ENCODE data around the gene GABBR2. TPM values are rescaled to one million over a fixed set of nuclear protein-coding genes. Genes with fewer than 3 reads are reported as not detected.
A peak's percentile ranks its signal among the peaks of the same experiment; 100 is the strongest.

GABBR2 gene
- total and polyA plus RNA-seq, 12 donors: under 0.01 to 1.3 (median 0.45) TPM

DNA sequence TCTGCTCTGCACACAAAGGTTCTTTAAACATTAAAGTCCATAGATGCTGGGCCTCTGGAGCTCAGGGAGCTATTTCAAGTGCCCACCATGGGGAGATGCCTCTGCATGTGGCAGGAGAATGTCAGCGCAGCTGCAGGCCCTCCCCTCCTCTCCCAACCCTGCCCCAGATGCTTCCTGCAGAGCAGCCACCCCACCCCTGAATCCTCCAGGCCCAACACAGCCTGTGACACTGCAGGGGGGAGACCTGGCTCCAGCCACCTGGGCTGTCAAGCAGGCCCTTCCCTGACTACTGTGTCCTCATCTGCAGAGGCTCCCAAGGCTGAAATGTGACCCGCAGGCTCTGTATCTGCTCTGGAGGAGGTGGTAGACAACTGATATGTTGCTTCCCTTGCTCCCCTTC lies 213.9 kb downstream of the GABBR2 start:
- 67 to 78% methylated on average over 2 of the region's 2 CpGs for WGBS, 2 donors
- DNase-seq (no peak), ATAC-seq (no peak)
- TF ChIP-seq, protein P1, sequence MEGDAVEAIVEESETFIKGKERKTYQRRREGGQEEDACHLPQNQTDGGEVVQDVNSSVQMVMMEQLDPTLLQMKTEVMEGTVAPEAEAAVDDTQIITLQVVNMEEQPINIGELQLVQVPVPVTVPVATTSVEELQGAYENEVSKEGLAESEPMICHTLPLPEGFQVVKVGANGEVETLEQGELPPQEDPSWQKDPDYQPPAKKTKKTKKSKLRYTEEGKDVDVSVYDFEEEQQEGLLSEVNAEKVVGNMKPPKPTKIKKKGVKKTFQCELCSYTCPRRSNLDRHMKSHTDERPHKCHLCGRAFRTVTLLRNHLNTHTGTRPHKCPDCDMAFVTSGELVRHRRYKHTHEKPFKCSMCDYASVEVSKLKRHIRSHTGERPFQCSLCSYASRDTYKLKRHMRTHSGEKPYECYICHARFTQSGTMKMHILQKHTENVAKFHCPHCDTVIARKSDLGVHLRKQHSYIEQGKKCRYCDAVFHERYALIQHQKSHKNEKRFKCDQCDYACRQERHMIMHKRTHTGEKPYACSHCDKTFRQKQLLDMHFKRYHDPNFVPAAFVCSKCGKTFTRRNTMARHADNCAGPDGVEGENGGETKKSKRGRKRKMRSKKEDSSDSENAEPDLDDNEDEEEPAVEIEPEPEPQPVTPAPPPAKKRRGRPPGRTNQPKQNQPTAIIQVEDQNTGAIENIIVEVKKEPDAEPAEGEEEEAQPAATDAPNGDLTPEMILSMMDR (IDR thresholded peaks at IDR 0.05): no peak
- H3K4me1 ChIP-seq: peaks cover 0 to 10% (median 0%) of the 10 kb centered on the region in 9 donors
- no peaks in the 10 kb centered on the region for H3K36me3 ChIP-seq
- H3K9me3 ChIP-seq: peaks cover 0 to 8% (median 0%) of the 10 kb centered on the region in 11 donors
- no peak overlapping the region for H3K27ac ChIP-seq
- intact Hi-C loops (cut with DNase I): loop anchor here in 1 of 10 donors (10.0 kb wide), 1 partner anchor 70 kb away; no protein-coding TSS in a partner anchor
- H3K27me3 ChIP-seq: no peaks in the 10 kb centered on the region
- no peak overlapping the region for H3K4me3 ChIP-seq

DNA sequence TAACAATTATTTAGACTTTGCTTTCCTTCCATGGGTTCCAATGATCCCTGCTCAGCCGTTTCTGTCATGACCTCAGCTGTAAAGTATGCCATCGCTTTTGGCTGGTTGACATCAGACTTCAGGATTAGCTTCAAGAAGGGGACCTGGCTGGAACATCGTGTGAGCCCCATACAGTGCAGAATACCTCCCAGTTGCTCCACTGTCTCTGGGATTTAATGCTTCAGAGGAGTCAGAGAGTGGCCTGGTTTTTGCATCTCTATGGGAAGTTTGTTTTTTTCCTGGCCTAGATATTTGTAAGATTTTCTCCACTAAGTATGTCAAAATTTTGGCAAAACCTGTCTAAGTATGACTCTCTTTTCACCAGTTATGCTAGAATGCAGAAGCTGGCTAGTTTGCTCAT lies 216.9 kb downstream of the GABBR2 start:
- DNase-seq: peak in 1 of 2 donors; percentile 41
- Histone ChIP-seq H3K27me3 (no peaks in the 10 kb centered on the region), H3K4me3 (no peak overlapping the region), H3K9me3 (peaks cover 0 to 8% (median 0%) of the 10 kb centered on the region in 11 donors), H3K27ac (peak overlapping the region in 4 of 10 donors; percentile 10 to 45 (median 42)), H3K36me3 (no peaks in the 10 kb centered on the region), H3K4me1 (peaks cover 0 to 10% (median 0%) of the 10 kb centered on the region in 9 donors)
- 15 to 26% methylated on average over 3 of the region's 3 CpGs for WGBS, 2 donors
- TF ChIP-seq, protein P1 (IDR thresholded peaks at IDR 0.05): no peak
- intact Hi-C loops (cut with DNase I): loop anchor here in 1 of 10 donors (10.0 kb wide), 1 partner anchor 67 kb away; no protein-coding TSS in a partner anchor
- peak; percentile 71 to 98 (median 87) for ATAC-seq

DNA sequence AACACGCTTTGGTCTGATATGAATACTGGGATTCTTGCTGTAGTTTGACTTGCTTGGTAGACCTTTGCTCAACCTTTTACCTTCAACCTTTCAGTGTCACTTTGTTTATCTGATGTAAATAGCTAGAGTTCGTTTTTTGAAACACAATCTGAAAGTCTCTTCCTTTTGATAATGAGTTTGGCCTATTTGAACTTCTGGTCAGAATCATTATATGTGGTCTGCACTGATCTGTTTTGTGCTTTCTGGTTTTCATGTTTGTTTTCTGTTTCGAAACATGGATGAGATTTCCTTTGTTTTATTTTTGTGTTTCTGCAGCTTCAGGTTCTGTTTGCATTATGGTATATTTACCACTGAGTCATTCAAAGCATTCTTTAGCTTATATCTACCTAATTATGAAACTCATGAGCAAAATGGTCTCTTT lies 217.5 kb downstream of the GABBR2 start:
- H3K4me3 ChIP-seq: no peak overlapping the region
- 66 to 73% methylated on average over 3 of the region's 3 CpGs for WGBS, 2 donors
- TF ChIP-seq, protein P1 (IDR thresholded peaks at IDR 0.05): no peak
- H3K9me3 ChIP-seq: peaks cover 0 to 8% (median 0%) of the 10 kb centered on the region in 11 donors
- H3K27ac ChIP-seq: peak overlapping the region in 2 of 10 donors; percentile 10 to 43
- no peak for DNase-seq
- H3K27me3 ChIP-seq: no peaks in the 10 kb centered on the region
- intact Hi-C loops (cut with DNase I): loop anchor here in 1 of 10 donors (10.0 kb wide), 1 partner anchor 66 kb away; no protein-coding TSS in a partner anchor
- H3K36me3 ChIP-seq: no peaks in the 10 kb centered on the region
- peaks cover 0 to 10% (median 0%) of the 10 kb centered on the region in 9 donors for H3K4me1 ChIP-seq
- no peak for ATAC-seq

DNA sequence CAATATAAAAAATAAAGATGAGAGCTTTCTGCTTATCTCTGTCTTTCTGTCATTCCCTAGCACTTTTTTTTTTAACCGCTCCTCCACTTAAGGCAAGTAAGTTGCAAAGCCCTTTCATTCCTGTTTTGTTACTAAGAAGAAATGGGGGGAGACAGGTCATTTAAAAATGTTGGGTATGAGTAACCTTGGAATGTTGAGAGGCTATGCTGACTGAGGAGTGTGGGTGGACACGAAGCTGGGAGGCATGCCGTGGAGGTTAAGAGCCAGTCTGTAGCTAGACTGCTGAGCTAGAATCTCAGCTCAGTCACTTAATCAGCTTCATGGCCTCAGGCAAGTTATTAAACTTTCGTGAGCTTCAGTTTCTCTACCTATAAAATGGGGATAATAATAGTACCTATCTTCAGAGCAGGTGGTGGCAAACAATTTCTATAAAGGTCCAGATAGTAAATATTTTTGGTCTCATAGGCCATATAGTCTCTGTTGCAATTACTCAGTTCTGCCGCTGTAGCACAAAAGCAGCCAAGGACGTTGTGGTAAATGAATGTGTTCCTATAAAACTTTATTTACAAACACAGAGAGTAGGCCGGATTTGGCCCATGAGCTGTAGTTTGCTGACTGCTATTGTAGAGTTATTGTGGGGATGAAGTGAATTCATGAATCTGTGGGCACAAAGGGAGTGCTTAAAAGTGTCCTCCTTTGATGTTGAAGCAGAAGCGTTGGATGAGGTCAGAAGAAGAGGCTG lies 220.0 kb downstream of the GABBR2 start:
- H3K27me3 ChIP-seq: peaks cover 0 to 8% (median 0%) of the 10 kb centered on the region in 7 donors
- TF ChIP-seq, protein P1 (IDR thresholded peaks at IDR 0.05): no peak
- H3K4me3 ChIP-seq: no peak overlapping the region
- ATAC-seq (no peak), DNase-seq (no peak)
- peaks cover 0 to 8% (median 0%) of the 10 kb centered on the region in 11 donors for H3K9me3 ChIP-seq
- 83 to 84% methylated on average over 8 of the region's 8 CpGs for WGBS, 2 donors
- H3K27ac ChIP-seq: no peak overlapping the region
- peaks cover 0 to 10% (median 0%) of the 10 kb centered on the region in 9 donors for H3K4me1 ChIP-seq
- intact Hi-C loops (cut with DNase I): no loop called here
- no peaks in the 10 kb centered on the region for H3K36me3 ChIP-seq
